Epithelial cell of umbilical artery (primary cell): Measurements from ENCODE around the gene SNAP29. TPM values are rescaled to one million over a fixed set of nuclear protein-coding genes. Genes with fewer than 3 reads are reported as not detected.

Source experiments
- total RNA-seq: library from RNA; depleted of rRNA; stranded (reverse); fragments of >200 nt; gene quantifications from 2 replicates; pipeline ENCODE4 v1.2.3, GENCODE V29; 2014

Gene SNAP29
- 4.5 and 6.4 TPM in 2 replicates for total RNA-seq

DNA sequence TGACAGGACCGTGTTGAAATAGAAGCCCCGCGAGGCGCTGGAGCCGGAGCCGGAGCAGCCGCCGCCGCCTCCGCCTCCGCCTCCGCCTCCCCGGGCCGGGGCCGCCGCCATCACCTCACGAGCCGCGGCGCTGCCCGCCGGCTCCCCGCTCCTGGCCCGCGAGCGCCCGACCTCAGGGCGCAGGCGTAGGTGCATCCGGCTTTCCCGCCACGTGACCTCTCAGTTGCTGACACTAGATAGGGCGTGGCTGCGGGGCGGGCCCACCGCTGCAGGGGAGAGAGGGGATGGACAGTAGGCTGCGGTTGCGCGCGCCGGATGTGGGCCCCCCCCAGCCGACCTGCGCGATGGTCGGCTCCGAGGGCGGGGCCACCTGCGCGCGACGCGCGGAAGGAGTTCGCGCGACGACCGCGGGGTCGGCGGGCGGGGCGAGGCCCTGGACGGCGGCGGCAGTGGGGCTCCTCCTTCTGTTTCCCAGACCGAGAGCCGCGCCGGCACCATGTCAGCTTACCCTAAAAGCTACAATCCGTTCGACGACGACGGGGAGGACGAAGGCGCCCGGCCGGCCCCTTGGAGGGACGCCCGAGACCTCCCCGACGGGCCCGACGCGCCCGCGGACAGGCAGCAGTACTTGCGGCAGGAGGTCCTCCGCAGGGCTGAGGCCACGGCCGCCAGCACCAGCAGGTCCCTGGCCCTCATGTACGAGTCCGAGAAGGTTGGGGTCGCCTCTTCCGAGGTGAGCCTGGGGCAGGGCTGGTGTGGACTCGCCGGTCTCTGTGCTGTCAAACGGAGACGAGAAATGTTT is at the start of gene SNAP29, which contains the start of gene PI4KA:
Gene SNAP29 (plus strand): TSS at position 393 of the 802 bp plus-strand sequence. CDS start 104 bp downstream, at position 497.
Gene PI4KA (minus strand): TSS at position 197 of the 802 bp plus-strand sequence. CDS start 86 bp downstream, at position 111.

DNA sequence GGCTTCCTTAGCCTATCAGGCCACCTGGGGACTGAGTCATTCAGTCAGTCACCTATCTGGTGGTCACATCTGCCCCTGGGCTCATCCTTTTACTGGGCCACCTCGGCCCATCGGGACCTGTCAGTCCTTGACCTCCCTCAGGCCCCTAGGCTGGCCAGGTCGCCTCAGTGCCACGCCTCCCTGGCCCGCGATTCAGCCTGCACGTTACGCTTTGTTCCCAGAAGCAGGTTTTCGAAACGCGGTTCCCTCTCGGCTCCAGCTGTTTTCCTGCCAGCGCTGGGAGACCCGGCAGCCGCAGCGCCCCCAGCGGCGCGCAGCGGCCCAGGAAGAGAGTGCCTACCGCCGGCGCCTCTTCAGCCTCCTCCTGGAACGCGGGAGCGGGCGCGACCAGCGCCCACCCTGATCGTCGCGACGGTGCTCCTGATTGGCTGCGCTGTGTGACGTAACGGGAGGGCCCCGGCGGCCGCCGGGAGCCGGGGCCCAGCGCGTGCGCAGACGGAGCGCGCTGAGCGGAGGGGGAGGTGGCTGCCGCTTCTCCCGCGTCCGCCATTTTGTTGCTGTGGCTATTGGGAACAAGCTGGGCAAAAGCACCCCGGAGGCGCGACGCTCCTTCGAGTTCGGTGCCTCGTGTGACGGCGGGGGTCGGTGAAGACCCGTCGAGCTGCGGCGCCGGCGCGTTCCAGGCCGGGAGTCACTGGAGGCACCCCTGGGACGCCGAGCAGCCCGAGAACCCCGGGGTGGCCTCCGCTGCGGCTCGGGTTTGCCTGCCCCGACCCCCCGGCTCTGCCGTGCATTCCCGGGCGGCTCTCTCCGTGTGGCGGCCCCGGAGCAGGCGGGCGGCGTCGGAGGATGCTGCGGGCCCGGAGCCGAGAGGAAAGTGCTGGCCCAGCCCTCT is 58.4 kb downstream of the SNAP29 start, which contains the start of gene CRKL:
Gene CRKL (plus strand): TSS at position 492 of the 895 bp plus-strand sequence. CDS start 528 bp downstream, outside the sequence.

Other genes starting within 250 kb of the SNAP29 start
- under 0.01 and 1.4 TPM in 2 replicates for gene SERPIND1, start 84.9 kb upstream of the SNAP29 start, total RNA-seq
- 14.0 and 15.2 TPM in 2 replicates for gene PI4KA, start 196 bp upstream of the SNAP29 start, total RNA-seq
- gene CRKL, start 58.4 kb downstream of the SNAP29 start, total RNA-seq = 35.1 and 42.4 TPM in 2 replicates
- gene AIFM3, start 108.2 kb downstream of the SNAP29 start, total RNA-seq = 0.32 and 0.46 TPM in 2 replicates
- 29.2 and 48.0 TPM in 2 replicates for gene LZTR1, start 123.3 kb downstream of the SNAP29 start, total RNA-seq
- 20.8 and 24.2 TPM in 2 replicates for gene THAP7, start 143.1 kb downstream of the SNAP29 start, total RNA-seq
- under 0.01 and 0.30 TPM in 2 replicates for gene P2RX6, start 156.2 kb downstream of the SNAP29 start, total RNA-seq
- not detected in 2 replicates for gene SLC7A4, start 173.6 kb downstream of the SNAP29 start, total RNA-seq
- not detected in 2 replicates for gene LRRC74B, start 186.9 kb downstream of the SNAP29 start, total RNA-seq